Fibroblast of the aortic adventitia (primary cell): ENCODE measurements around the gene AFF3. TPM values are rescaled to one million over a fixed set of nuclear protein-coding genes. Genes with fewer than 3 reads are reported as not detected.

Experiments
- DNase-seq: peaks from one replicate; pipeline ENCODE4 v3.0.0-alpha.2; 2010; ENCODE audit warnings: low read depth
- H3K4me3 ChIP-seq: 2 replicates; pipeline ENCODE4 v1.5.1; 2011; ENCODE audit warnings: low read depth, mild to moderate bottlenecking, control low read depth, low read length, moderate library complexity
- CTCF ChIP-seq: IDR thresholded peaks from 2 replicates; pipeline ENCODE4 v1.5.1; 2011; ENCODE audit warnings: mild to moderate bottlenecking, low read length, control low read depth, inconsistent platforms; ENCODE audit not compliant: insufficient read depth
- total RNA-seq: library from RNA; depleted of rRNA; stranded (reverse); fragments of >200 nt; gene quantifications from 2 replicates; pipeline ENCODE4 v1.2.3, GENCODE V29; 2012; ENCODE audit warnings: low replicate concordance

AFF3 gene
- total RNA-seq, 1 donor: 4.2 TPM

- TF ChIP-seq CTCF: no peak
- no peak overlapping the region for H3K4me3 ChIP-seq
- DNase-seq: no peak
Observed at GRCh38 chr2:100126201-100126600, 16.2 kb downstream of the AFF3 start.

DNA sequence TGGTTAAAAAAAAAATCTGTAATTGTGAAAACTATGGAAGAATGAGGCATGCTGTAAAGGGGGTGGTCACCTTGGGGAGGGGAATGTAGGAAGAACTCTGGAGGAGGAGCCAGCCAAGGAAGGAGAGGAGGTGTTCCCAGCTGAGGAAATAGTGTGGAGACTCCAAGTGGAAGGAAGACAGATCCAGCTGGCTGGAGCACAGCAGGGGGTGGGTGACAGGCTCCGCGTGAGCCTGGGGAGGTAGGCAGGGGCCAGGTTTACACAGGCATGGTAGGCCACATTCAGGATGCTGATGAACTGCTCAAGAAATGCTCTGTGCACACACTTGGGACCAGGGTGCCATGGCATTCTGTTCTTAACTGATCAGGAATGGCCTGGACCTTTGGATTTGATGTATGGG lies 16.8 kb downstream of the AFF3 start:
- no peak overlapping the region for H3K4me3 ChIP-seq
- no peak for TF ChIP-seq CTCF
- DNase-seq: no peak

DNA sequence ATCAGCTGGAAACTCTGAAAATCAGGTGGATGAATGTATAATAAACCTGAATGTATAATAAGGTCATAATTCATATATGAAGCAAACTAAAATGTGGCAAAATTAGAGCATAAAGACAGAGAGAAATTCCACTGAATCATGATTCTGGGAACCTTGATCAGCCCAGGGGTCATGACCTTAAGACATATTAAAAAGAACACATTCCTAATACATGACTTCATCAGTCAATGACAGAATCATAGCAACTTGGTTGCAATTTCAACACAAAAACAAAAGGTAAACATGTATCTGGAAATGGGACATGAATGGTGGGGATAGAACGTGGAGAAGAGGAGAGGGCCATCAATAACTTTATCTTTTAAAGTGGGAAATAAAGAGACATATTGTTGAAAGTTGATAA lies 17.6 kb downstream of the AFF3 start:
- no peak for DNase-seq
- no peak for TF ChIP-seq CTCF
- no peak overlapping the region for H3K4me3 ChIP-seq

GRCh38 chr2:100121124-100121718 lies 21.2 kb downstream of the AFF3 start:
- DNase-seq: no peak
- no peak for TF ChIP-seq CTCF
- no peak overlapping the region for H3K4me3 ChIP-seq

GRCh38 chr2:100119235-100119634 lies 23.2 kb downstream of the AFF3 start:
- no peak overlapping the region for H3K4me3 ChIP-seq
- TF ChIP-seq CTCF: no peak
- DNase-seq: no peak

DNA sequence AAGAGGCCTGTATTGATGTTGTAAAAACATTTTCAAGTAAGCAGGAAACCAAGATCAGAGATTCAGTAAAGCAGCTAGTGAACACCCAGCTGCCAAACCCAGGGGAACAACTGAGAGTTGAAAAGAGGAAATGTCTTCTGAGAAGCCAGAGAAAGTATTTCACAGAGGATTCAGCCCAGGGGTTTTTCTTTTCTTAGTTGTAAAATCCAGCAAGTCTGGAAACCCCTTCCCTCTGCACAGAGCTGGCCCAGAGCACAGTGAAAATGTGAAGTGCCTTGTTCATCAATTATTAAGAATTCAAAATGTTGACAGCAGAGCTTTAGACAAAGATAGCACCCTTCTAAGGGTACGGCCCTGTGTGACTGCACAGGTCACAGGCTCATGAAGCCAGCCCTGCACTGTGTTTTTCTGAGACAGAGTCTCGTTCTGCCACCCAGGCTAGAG lies 28.4 kb downstream of the AFF3 start:
- TF ChIP-seq CTCF: no peak
- H3K4me3 ChIP-seq: no peak overlapping the region
- DNase-seq: no peak

DNA sequence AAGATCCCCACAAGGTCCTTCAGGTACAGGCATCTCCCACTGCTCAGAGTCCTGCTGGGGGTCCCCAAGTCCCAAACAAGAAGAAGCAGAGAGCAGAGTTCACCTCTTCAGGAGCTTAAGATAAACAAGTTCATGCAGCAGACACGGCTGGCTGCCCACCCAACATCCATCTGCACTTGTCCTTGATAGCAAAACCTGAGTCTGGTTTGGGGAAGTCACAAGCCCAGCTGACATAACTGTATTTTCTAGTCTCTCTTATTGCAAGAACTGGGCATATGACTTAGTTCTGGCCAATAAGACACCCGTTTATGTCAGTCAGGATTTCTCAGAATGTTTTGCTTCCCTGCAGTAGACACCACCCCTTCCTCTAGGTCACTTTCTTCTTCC lies 31.8 kb downstream of the AFF3 start:
- no peak for DNase-seq
- TF ChIP-seq CTCF: no peak
- no peak overlapping the region for H3K4me3 ChIP-seq
